GM12878 (cell line): Measurements from ENCODE around the gene ASCC1. TPM values are rescaled to one million over a fixed set of nuclear protein-coding genes. Genes with fewer than 3 reads are reported as not detected.
A peak's percentile ranks its signal among the peaks of the same experiment; 100 is the strongest.

Experiments used
- CEBPB ChIP-seq, 2 experiments: fragments of 150-350 bp in 1 of 2; IDR thresholded peaks; 2 replicates each; pipeline ENCODE4 v1.6.1; 2012 to 2014; ENCODE audit warnings: low read depth in 2 of 2, low read length in 2 of 2, borderline replicate concordance in 1 of 2, inconsistent platforms in 1 of 2
- CHD4 ChIP-seq: fragments of 200-600 bp; sonication (generic); IDR thresholded peaks from 2 replicates; pipeline ENCODE4 v1.6.1; 2016; ENCODE audit warnings: mild to moderate bottlenecking
- CREB1 ChIP-seq: IDR thresholded peaks from 2 replicates; pipeline ENCODE4 v1.6.1; 2012; ENCODE audit warnings: low read depth, mild to moderate bottlenecking, inconsistent platforms
- CTCF ChIP-seq, 3 experiments: IDR thresholded peaks in 2 of 3; conservative IDR thresholded peaks in 1 of 3; 2 replicates each; pipeline ENCODE4 v1.5.1; 2011; ENCODE audit warnings: low read depth in 3 of 3, low read length in 3 of 3, mild to moderate bottlenecking in 3 of 3, control low read depth in 2 of 3, moderate library complexity in 2 of 3, inconsistent platforms in 1 of 3, mixed read lengths in 1 of 3; ENCODE audit not compliant: control insufficient read depth in 2 of 3, insufficient read depth in 1 of 3; ENCODE audit errors: extremely low read depth in 1 of 3
- JUND ChIP-seq: IDR thresholded peaks from 2 replicates; pipeline ENCODE4 v1.6.1; 2012; ENCODE audit warnings: low read depth, mild to moderate bottlenecking, low read length, improper control_type of control experiment, moderate library complexity
- NFIC ChIP-seq: IDR thresholded peaks from 2 replicates; pipeline ENCODE4 v1.6.1; 2012; ENCODE audit warnings: low read depth, mild to moderate bottlenecking, inconsistent platforms, low read length, moderate library complexity
- NFXL1 ChIP-seq: fragments of 450-650 bp; IDR thresholded peaks from 2 replicates; pipeline ENCODE4 v1.6.1; 2017; ENCODE audit warnings: antibody characterized with exemption, mild to moderate bottlenecking, borderline replicate concordance
- NKRF ChIP-seq: fragments of 450-650 bp; conservative IDR thresholded peaks from 2 replicates; pipeline ENCODE4 v1.6.1; 2017; ENCODE audit warnings: mild to moderate bottlenecking, moderate library complexity
- PML ChIP-seq: IDR thresholded peaks from 2 replicates; pipeline ENCODE4 v1.6.1; 2012; ENCODE audit warnings: low read length, inconsistent platforms
- RAD51 ChIP-seq: fragments of 450-650 bp; IDR thresholded peaks from 2 replicates; pipeline ENCODE4 v1.6.1; 2016; ENCODE audit warnings: moderate library complexity, mild to moderate bottlenecking, inconsistent platforms
- RCOR1 ChIP-seq: conservative IDR thresholded peaks from 2 replicates; pipeline ENCODE4 v1.6.1; 2012; ENCODE audit warnings: low read depth, low read length, improper control_type of control experiment
- SKIL ChIP-seq: fragments of 450-650 bp; IDR thresholded peaks from 2 replicates; pipeline ENCODE4 v1.6.1; 2017; ENCODE audit warnings: mild to moderate bottlenecking, low read depth, inconsistent platforms; ENCODE audit not compliant: poor library complexity, severe bottlenecking
- TAF1 ChIP-seq: IDR thresholded peaks from 2 replicates; pipeline ENCODE4 v1.6.1; 2011; ENCODE audit warnings: mild to moderate bottlenecking, low read depth, low read length, borderline replicate concordance
- YBX1 ChIP-seq: fragments of 450-650 bp; IDR thresholded peaks from 2 replicates; pipeline ENCODE4 v1.6.1; 2016; ENCODE audit warnings: antibody characterized with exemption
- polyA plus RNA-seq, 11 experiments: library from polyadenylated mRNA; depleted of rRNA in 4 of 11; unstranded in 6 of 11; stranded (reverse) in 5 of 11; fragments of >200 nt; fragmentation: Nextera tagmentation in 4 of 11; fragmentation: Illumina TruSeq in 1 of 11; extraction: Ambion mirVana in 4 of 11; extraction: Trizol in 1 of 11; gene quantifications; 1 replicate in 1 of 11; 2 replicates in 10 of 11; pipeline versions ENCODE4 v1.2.1 to v1.2.3, GENCODE V29; 2011 to 2016; ENCODE audit warnings: inconsistent platforms in 2 of 11, missing spikeins in 2 of 11, low read depth in 1 of 11
- total RNA-seq, 4 experiments: library from RNA; depleted of rRNA in 3 of 4; stranded (reverse); fragments of >200 nt in 3 of 4; fragmentation: Illumina TruSeq in 1 of 4; extraction: Trizol in 1 of 4; gene quantifications; 2 replicates each; pipeline versions ENCODE4 v1.2.1 to v1.2.3, GENCODE V29; 2013 to 2021
- TF ChIP-seq, protein P1 (sequence below): IDR thresholded peaks from 2 replicates; pipeline ENCODE4 v1.6.1; 2012; ENCODE audit warnings: mild to moderate bottlenecking, low read depth, low read length
- TF ChIP-seq, protein P2 (sequence below): fragments of 450-650 bp; formaldehyde crosslinking; IDR thresholded peaks from 2 replicates; pipeline ENCODE4 v1.4.0; 2022; ENCODE audit warnings: mild to moderate bottlenecking, moderate library complexity

Gene ASCC1
- total and polyA plus RNA-seq, 10 of the 15 experiments (the other 5 are each of a cell fraction or from before 2014, with no cell fraction given): 23.3 to 80.6 (median 42.8) TPM

DNA sequence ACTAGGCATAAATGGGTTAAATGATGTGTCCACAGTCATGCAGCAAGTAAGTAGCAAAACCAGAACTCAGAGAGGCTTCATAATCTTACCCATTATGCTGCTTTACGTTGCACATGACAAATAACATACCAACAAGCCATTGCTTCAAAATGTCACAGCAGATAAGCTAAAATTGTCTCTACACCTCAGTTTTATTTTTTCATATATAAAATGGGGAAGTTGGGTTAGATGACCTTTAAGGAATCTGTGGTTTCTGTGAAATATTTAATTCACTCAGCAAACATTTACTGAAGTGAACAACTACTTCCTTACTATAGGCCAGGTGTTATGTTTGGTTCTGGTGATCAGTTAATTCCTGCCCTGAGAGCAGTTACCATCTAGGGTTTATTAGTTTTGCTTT lies 2.2 kb upstream of the ASCC1 start (continued):
- TF ChIP-seq, protein P1, sequence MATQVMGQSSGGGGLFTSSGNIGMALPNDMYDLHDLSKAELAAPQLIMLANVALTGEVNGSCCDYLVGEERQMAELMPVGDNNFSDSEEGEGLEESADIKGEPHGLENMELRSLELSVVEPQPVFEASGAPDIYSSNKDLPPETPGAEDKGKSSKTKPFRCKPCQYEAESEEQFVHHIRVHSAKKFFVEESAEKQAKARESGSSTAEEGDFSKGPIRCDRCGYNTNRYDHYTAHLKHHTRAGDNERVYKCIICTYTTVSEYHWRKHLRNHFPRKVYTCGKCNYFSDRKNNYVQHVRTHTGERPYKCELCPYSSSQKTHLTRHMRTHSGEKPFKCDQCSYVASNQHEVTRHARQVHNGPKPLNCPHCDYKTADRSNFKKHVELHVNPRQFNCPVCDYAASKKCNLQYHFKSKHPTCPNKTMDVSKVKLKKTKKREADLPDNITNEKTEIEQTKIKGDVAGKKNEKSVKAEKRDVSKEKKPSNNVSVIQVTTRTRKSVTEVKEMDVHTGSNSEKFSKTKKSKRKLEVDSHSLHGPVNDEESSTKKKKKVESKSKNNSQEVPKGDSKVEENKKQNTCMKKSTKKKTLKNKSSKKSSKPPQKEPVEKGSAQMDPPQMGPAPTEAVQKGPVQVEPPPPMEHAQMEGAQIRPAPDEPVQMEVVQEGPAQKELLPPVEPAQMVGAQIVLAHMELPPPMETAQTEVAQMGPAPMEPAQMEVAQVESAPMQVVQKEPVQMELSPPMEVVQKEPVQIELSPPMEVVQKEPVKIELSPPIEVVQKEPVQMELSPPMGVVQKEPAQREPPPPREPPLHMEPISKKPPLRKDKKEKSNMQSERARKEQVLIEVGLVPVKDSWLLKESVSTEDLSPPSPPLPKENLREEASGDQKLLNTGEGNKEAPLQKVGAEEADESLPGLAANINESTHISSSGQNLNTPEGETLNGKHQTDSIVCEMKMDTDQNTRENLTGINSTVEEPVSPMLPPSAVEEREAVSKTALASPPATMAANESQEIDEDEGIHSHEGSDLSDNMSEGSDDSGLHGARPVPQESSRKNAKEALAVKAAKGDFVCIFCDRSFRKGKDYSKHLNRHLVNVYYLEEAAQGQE: no peak
- TF ChIP-seq RAD51 (0 out of 2 replicates have a peak, but pooled peaks have one; percentile 12), NFXL1 (no peak), CHD4 (no peak), CTCF (IDR thresholded peaks at IDR 0.05 in 2 of 3, conservative IDR thresholded peaks at IDR 0.05 in 1 of 3; ENCODE audit: control insufficient read depth in 2 of 3, extremely low read depth in 1 of 3, insufficient read depth in 1 of 3, low read depth in 3 of 3, low read length in 3 of 3) (no peak), RCOR1 (no peak), TAF1 (no peak), SKIL (peak; percentile 14), NKRF (no peak), JUND (no peak), YBX1 (no peak), CREB1 (0 out of 2 replicates have a peak, but pooled peaks have one; percentile 35), CEBPB (IDR thresholded peaks at IDR 0.05; ENCODE audit: borderline replicate concordance in 1 of 2, low read depth in 2 of 2, low read length in 2 of 2) (no peak), NFIC (peak; percentile 52; the same call in 1 of the 2 replicates), PML (no peak)
- TF ChIP-seq, protein P2, sequence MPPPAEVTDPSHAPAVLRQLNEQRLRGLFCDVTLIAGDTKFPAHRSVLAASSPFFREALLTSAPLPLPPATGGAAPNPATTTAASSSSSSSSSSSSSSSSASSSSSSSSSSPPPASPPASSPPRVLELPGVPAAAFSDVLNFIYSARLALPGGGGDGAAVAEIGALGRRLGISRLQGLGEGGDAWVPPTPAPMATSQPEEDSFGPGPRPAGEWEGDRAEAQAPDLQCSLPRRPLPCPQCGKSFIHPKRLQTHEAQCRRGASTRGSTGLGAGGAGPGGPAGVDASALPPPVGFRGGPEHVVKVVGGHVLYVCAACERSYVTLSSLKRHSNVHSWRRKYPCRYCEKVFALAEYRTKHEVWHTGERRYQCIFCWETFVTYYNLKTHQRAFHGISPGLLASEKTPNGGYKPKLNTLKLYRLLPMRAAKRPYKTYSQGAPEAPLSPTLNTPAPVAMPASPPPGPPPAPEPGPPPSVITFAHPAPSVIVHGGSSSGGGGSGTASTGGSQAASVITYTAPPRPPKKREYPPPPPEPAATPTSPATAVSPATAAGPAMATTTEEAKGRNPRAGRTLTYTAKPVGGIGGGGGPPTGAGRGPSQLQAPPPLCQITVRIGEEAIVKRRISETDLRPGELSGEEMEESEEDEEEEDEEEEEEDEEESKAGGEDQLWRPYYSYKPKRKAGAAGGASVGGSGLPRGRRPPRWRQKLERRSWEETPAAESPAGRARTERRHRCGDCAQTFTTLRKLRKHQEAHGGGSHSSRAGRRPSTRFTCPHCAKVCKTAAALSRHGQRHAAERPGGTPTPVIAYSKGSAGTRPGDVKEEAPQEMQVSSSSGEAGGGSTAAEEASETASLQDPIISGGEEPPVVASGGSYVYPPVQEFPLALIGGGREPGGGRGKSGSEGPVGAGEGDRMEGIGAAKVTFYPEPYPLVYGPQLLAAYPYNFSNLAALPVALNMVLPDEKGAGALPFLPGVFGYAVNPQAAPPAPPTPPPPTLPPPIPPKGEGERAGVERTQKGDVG (CRISPR knock-in tag): no peak
